Urinary bladder (tissue), 4 donors: ENCODE results near the gene IL20. TPM values are rescaled to one million over a fixed set of nuclear protein-coding genes. Genes with fewer than 3 reads are reported as not detected.

ENCODE experiments used
- DNase-seq: peaks from one replicate; pipeline ENCODE4 v3.0.0-alpha.2; 2015; ENCODE audit errors: extremely low spot score
- H3K27ac ChIP-seq: one replicate; pipeline ENCODE4 v1.5.1; 2013; ENCODE audit warnings: low read depth, mild to moderate bottlenecking, moderate library complexity
- H3K36me3 ChIP-seq: one replicate; pipeline ENCODE4 v1.6.1; 2013; ENCODE audit warnings: mild to moderate bottlenecking, moderate library complexity; ENCODE audit not compliant: insufficient read depth
- H3K4me1 ChIP-seq: one replicate; pipeline ENCODE4 v1.6.1; 2013; ENCODE audit warnings: mild to moderate bottlenecking, moderate library complexity; ENCODE audit not compliant: insufficient read depth
- H3K4me3 ChIP-seq: one replicate; pipeline ENCODE4 v1.5.1; 2013; ENCODE audit warnings: low read depth, low read length
- WGBS: extraction: QIAGEN DNeasy Blood & Tissue Kit; methylation state at CpG from one replicate; pipeline ENCODE4 v1.1.7; 2013; 5-methylcytosine and 5-hydroxymethylcytosine counted together
- polyA plus RNA-seq: library from polyadenylated mRNA; stranded (reverse); fragments of 200-250 nt; gene quantifications from one replicate; pipeline ENCODE4 v1.2.3, GENCODE V29; 2013
- total RNA-seq: library from RNA; depleted of rRNA; stranded (reverse); fragments of >200 nt; gene quantifications from one replicate; pipeline ENCODE4 v1.2.3, GENCODE V29; 2014
- donor health status: healthy with polysubstance abuse.
- donor health status: healthy.

IL20 gene
- total and polyA plus RNA-seq, 2 donors: not detected

- Histone ChIP-seq H3K4me1 (no peaks in the 10 kb centered on the region), H3K36me3 (no peaks in the 10 kb centered on the region), H3K27ac (no peak overlapping the region), H3K4me3 (no peak overlapping the region)
- WGBS: 68% methylated on average over 4 of the region's 4 CpGs
- DNase-seq: no peak
Measured at GRCh38 chr1:206905295-206906164, 40.1 kb downstream of the IL20 start.

GRCh38 chr1:206907304-206907991 lies 42.0 kb downstream of the IL20 start:
- H3K36me3 ChIP-seq: no peaks in the 10 kb centered on the region
- no peak overlapping the region for H3K4me3 ChIP-seq
- DNase-seq: no peak
- no peaks in the 10 kb centered on the region for H3K4me1 ChIP-seq
- WGBS: 83% methylated on average over 23 of the region's 23 CpGs
- H3K27ac ChIP-seq: no peak overlapping the region

- H3K36me3 ChIP-seq: no peaks in the 10 kb centered on the region
- no peak overlapping the region for H3K4me3 ChIP-seq
- no peak overlapping the region for H3K27ac ChIP-seq
- 96% methylated on average over 10 of the region's 10 CpGs for WGBS
- no peaks in the 10 kb centered on the region for H3K4me1 ChIP-seq
- no peak for DNase-seq
Measured at GRCh38 chr1:206908038-206908437, 42.6 kb downstream of the IL20 start.

- Histone ChIP-seq H3K27ac (no peak overlapping the region), H3K4me3 (peak overlapping the region; percentile 31), H3K36me3 (no peaks in the 10 kb centered on the region), H3K4me1 (no peaks in the 10 kb centered on the region)
- 2% methylated on average over 69 of the region's 69 CpGs for WGBS
- DNase-seq: peak; percentile 64
Measured at GRCh38 chr1:206909161-206909882, 43.9 kb downstream of the IL20 start.

- DNase-seq: no peak
- no peaks in the 10 kb centered on the region for H3K4me1 ChIP-seq
- peak overlapping the region; percentile 31 for H3K4me3 ChIP-seq
- H3K27ac ChIP-seq: no peak overlapping the region
- 26% methylated on average over 14 of the region's 14 CpGs for WGBS
- H3K36me3 ChIP-seq: no peaks in the 10 kb centered on the region
Measured at GRCh38 chr1:206909883-206910318, 44.5 kb downstream of the IL20 start.

GRCh38 chr1:206911064-206911663 lies 45.7 kb downstream of the IL20 start:
- DNase-seq: no peak
- Histone ChIP-seq H3K36me3 (no peaks in the 10 kb centered on the region), H3K27ac (no peak overlapping the region), H3K4me1 (no peaks in the 10 kb centered on the region), H3K4me3 (no peak overlapping the region)
- WGBS: 0% methylated on average over 1 of the region's 1 CpG

- DNase-seq: peak; percentile 62
- no peak overlapping the region for H3K27ac ChIP-seq
- no peaks in the 10 kb centered on the region for H3K36me3 ChIP-seq
- H3K4me3 ChIP-seq: no peak overlapping the region
- WGBS: 22% methylated on average over 7 of the region's 7 CpGs
- no peaks in the 10 kb centered on the region for H3K4me1 ChIP-seq
Measured at GRCh38 chr1:206912445-206913095, 47.1 kb downstream of the IL20 start.

GRCh38 chr1:206913766-206914537 lies 48.5 kb downstream of the IL20 start:
- H3K4me1 ChIP-seq: no peaks in the 10 kb centered on the region
- H3K27ac ChIP-seq: no peak overlapping the region
- DNase-seq: no peak
- no peaks in the 10 kb centered on the region for H3K36me3 ChIP-seq
- 85% methylated on average over 12 of the region's 12 CpGs for WGBS
- H3K4me3 ChIP-seq: no peak overlapping the region

- no peak overlapping the region for H3K27ac ChIP-seq
- H3K4me3 ChIP-seq: no peak overlapping the region
- WGBS: 80% methylated on average over 15 of the region's 15 CpGs
- no peak for DNase-seq
- no peaks in the 10 kb centered on the region for H3K36me3 ChIP-seq
- H3K4me1 ChIP-seq: no peaks in the 10 kb centered on the region
Measured at GRCh38 chr1:206915030-206915735, 49.8 kb downstream of the IL20 start.

GRCh38 chr1:206916000-206916709 lies 50.7 kb downstream of the IL20 start:
- Histone ChIP-seq H3K27ac (no peak overlapping the region), H3K4me1 (no peaks in the 10 kb centered on the region), H3K4me3 (no peak overlapping the region), H3K36me3 (no peaks in the 10 kb centered on the region)
- no peak for DNase-seq
- WGBS: 68% methylated on average over 8 of the region's 8 CpGs

GRCh38 chr1:206918076-206918475 lies 52.7 kb downstream of the IL20 start:
- WGBS: 71% methylated on average over 3 of the region's 3 CpGs

More at GRCh38 chr1:206918076-206918475, 52.7 kb downstream of the IL20 start:
- H3K27ac ChIP-seq: no peak overlapping the region
- DNase-seq: no peak
- no peak overlapping the region for H3K4me3 ChIP-seq
- H3K4me1 ChIP-seq: no peaks in the 10 kb centered on the region
- H3K36me3 ChIP-seq: no peaks in the 10 kb centered on the region
